ENCODE measurements around the gene HHATL.

Gene HHATL

DNA sequence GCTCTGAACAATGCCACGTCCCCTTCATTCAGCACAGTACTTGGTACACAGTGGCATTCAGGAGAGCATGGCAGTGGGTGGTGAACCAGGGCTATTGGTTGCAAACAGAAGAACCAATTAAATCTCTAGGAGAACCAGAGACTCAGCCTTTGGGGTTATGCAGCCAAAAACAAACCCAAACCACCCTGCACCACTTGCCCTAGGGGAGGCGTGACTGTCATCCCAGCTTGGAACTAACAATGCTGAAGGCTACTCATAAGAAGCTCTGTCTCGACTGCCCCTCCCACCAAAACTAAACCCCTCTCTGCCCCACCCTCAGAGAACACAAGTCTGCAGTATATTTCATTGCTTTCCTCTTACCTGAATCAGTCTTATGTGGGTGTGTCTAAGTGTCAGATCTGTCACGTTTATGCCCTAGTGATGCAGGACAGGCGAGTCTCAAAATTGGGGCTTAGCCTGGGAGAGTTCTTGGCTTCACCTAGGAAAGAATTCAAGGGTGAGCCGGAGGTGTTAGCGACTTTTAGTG, 32.5 kb downstream of the HHATL start:
- TF ChIP-seq, protein P1, sequence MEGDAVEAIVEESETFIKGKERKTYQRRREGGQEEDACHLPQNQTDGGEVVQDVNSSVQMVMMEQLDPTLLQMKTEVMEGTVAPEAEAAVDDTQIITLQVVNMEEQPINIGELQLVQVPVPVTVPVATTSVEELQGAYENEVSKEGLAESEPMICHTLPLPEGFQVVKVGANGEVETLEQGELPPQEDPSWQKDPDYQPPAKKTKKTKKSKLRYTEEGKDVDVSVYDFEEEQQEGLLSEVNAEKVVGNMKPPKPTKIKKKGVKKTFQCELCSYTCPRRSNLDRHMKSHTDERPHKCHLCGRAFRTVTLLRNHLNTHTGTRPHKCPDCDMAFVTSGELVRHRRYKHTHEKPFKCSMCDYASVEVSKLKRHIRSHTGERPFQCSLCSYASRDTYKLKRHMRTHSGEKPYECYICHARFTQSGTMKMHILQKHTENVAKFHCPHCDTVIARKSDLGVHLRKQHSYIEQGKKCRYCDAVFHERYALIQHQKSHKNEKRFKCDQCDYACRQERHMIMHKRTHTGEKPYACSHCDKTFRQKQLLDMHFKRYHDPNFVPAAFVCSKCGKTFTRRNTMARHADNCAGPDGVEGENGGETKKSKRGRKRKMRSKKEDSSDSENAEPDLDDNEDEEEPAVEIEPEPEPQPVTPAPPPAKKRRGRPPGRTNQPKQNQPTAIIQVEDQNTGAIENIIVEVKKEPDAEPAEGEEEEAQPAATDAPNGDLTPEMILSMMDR (IDR thresholded peaks at IDR 0.05), result no peak
- TF ChIP-seq ZFX (IDR thresholded peaks at IDR 0.05; ENCODE audit: borderline replicate concordance), result no peak

DNA sequence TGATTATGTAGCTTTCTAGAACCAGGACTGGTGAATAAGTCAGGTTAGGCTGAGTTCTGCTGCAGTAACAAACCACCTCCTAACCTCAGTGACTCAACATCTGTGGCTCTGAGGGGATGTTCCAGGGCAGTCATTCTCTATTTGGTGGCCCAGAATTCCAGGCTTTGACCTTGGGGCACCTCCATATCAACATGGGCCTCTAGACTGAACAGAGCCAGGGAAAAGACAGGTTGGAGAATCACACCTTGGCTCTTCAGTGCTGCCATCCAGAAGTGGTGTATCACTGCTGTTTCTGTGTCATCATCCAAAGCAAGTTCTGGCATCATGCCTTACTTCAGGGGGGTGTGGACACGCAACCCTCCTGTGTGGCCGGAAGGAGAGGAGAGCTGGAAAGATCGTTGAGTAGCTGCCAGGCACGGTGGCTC, 33.8 kb downstream of the HHATL start:
- TF ChIP-seq ZFX (IDR thresholded peaks at IDR 0.05; ENCODE audit: borderline replicate concordance), result no peak
- TF ChIP-seq, protein P1 (IDR thresholded peaks at IDR 0.05), result no peak

More for the DNA sequence above, 32.5 kb downstream of the HHATL start:
- no peak overlapping the region for H3K27ac ChIP-seq

DNA sequence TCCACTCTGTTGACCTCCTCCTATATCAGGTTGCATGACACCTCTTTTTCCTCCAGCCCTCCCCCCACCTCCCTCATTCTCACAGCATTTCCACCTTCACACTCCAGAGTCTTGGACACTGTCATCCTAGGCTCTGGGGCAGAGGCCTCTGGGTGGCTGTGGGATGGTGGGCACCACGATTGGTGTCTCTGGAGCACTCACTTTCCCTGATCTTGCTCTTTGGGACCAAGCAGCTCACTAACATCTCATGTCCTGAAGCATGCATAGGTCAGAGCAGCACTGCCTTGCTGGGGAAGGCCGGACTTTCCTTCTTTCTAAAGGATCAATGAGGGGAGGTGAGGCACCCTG, 34.2 kb downstream of the HHATL start:
- H3K27ac ChIP-seq, result no peak overlapping the region
- TF ChIP-seq, protein P1 (IDR thresholded peaks at IDR 0.05), result no peak
- TF ChIP-seq ZFX (IDR thresholded peaks at IDR 0.05; ENCODE audit: borderline replicate concordance), result no peak

More for the DNA sequence above, 33.8 kb downstream of the HHATL start:
- no peak overlapping the region for H3K27ac ChIP-seq

DNA sequence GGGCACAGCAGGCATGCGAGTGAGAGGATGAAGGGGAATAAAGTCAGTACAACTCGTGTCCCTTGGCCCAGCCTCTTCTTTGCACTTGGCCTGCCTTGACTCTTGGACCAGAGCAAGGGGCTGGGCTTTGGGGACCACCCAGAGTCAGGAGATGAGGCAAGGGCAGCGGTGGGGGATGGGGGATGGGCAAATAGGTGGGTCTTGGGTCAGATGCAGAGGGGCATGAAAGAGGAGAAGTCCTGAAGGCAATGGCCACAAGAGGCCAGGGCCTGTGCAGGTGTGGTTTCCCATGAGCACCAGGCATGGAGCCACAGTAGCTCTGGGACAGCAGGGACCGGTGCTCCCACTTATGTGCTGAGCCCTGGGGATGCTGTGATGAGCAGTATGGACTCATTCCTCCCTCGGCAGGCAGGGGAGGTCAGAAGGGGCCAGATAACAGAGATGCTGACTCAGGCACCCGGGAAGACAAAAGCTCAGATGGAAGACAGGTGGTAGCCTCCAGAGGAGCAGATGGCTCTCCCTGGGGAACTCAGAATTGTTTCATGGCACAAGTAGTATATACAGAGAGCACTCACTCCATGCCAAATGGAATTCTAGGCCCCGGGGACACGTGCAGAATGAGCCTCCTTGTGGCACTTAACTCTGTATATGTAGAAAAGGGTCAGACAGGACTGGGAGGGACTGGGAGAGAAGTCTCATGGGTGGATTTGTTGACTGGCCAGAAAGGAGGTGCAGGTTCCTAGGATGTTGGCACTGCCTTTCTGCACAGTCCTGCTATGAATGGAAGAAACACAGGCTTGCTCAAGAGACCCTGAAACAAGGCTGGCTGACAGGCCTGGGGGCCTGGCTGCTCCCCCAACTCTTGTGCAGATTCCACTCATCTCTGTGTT, 34.8 kb downstream of the HHATL start:
- TF ChIP-seq, protein P1 (IDR thresholded peaks at IDR 0.05), result no peak
- TF ChIP-seq ZFX (IDR thresholded peaks at IDR 0.05; ENCODE audit: borderline replicate concordance), result no peak

DNA sequence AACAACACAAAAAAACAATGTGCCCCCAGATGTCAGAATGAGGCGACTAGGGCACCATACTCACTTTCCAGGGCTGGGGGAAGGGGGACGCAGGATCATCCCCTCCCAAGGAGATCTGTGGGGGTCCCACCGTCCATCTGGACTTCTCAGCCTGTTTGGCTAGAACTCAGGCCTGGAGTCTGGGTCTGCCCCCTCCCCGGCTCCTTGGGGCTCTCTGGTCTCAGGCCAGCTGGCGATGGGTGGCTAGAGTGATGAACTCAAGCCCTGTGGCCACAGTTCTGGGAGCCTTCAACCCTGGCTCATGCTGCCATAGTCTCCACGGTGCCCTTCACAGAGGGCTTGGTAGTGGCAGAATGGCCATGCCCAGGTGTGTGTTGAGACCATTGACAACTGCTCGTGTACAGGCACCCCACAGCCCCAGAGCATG, 35.5 kb downstream of the HHATL start:
- H3K27ac ChIP-seq, result no peak overlapping the region
- no peak for TF ChIP-seq ZFX (IDR thresholded peaks at IDR 0.05; ENCODE audit: borderline replicate concordance)
- TF ChIP-seq, protein P1 (IDR thresholded peaks at IDR 0.05), result no peak

More for the DNA sequence above, 34.8 kb downstream of the HHATL start:
- no peak overlapping the region for H3K27ac ChIP-seq

DNA sequence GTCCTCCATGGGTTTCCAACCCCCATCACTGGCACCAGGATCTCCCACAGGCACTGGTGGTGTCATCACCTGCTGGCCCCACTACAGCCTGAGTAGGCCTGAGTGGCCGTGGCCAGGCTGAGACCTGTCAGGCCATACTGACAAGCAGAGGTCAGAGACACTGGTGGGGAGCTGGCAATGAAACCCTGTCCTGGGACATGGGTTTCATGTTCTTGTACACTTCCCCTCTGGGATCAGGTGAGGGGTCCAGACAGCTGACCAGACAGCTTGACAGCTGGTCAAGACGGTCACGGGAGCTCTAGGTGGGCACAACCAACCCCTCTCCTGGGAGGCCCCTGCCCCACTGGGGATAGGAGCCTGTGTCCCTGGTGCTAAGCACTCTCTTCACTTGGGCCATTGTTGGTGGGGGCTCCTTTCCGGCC, 36.0 kb downstream of the HHATL start:
- H3K27ac ChIP-seq, result no peak overlapping the region

More for the DNA sequence above, 36.0 kb downstream of the HHATL start:
- TF ChIP-seq, protein P1 (IDR thresholded peaks at IDR 0.05), result no peak
- no peak for TF ChIP-seq ZFX (IDR thresholded peaks at IDR 0.05; ENCODE audit: borderline replicate concordance)
